Transverse colon (tissue), 4 donors: ENCODE data around the gene OR2A1.
"Not testable (repeated sequence)": the region's sequence is repeated elsewhere in the genome, so short reads cannot be mapped to it uniquely, and the experiment has no call there.

Source experiments
- POLR2A ChIP-seq: fragments of 450-650 bp; IDR thresholded peaks from one replicate; pipeline ENCODE4 v1.6.1; 2016; ENCODE audit warnings: antibody characterized with exemption, mild to moderate bottlenecking, moderate library complexity
- POLR2AphosphoS5 ChIP-seq, 3 donors: sonication (generic); formaldehyde crosslinking; IDR thresholded peaks; one replicate each; pipeline ENCODE4 v1.6.1; 2016; ENCODE audit warnings: antibody characterized with exemption in 3 of 3
- TF ChIP-seq, protein P1 (sequence below), 5 experiments: fragments of 200-600 bp in 3 of 5; fragments of 450-650 bp in 2 of 5; sonication (generic) in 3 of 5; IDR thresholded peaks; 1 replicate in 2 of 5; 2 replicates in 3 of 5; pipeline ENCODE4 v1.5.1; 2016 to 2017; ENCODE audit warnings: antibody characterized with exemption in 5 of 5, inconsistent platforms in 3 of 5, mild to moderate bottlenecking in 2 of 5, moderate library complexity in 1 of 5

DNA sequence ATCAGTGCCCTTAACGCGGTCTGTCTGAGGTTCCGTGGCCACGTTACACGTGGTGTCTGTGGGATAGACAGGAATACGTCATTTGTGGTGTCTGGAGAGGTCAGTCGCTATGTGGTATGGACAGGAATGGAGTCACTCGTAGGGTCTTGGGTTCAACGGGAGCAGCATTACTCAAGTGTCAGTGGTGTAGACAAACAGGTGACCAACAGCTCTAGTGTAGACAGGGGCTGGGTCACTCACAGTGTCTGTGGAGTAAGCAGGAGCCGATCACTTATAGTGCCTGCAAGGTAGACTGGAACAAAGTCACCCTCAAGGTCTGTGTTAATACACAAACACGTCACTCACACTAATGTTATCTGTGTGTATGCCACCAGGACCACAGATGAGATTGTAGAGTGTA lies 44.6 kb downstream of the OR2A1 start:
- TF ChIP-seq, protein P1, sequence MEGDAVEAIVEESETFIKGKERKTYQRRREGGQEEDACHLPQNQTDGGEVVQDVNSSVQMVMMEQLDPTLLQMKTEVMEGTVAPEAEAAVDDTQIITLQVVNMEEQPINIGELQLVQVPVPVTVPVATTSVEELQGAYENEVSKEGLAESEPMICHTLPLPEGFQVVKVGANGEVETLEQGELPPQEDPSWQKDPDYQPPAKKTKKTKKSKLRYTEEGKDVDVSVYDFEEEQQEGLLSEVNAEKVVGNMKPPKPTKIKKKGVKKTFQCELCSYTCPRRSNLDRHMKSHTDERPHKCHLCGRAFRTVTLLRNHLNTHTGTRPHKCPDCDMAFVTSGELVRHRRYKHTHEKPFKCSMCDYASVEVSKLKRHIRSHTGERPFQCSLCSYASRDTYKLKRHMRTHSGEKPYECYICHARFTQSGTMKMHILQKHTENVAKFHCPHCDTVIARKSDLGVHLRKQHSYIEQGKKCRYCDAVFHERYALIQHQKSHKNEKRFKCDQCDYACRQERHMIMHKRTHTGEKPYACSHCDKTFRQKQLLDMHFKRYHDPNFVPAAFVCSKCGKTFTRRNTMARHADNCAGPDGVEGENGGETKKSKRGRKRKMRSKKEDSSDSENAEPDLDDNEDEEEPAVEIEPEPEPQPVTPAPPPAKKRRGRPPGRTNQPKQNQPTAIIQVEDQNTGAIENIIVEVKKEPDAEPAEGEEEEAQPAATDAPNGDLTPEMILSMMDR (IDR thresholded peaks at IDR 0.05) = not testable (repeated sequence)
- TF ChIP-seq POLR2A; POLR2AphosphoS5 (IDR thresholded peaks at IDR 0.05): not testable (repeated sequence)
